K562 (cell line): ENCODE data around the gene EIF4E2. TPM values are rescaled to one million over a fixed set of nuclear protein-coding genes. Genes with fewer than 3 reads are reported as not detected.

Experiments
- ATAC-seq: fragments of 200-7000 bp; cut with Tn5 transposase; 3 replicates; pipeline ENCODE4 v1.9.1; 2020; ENCODE audit warnings: moderate library complexity
- BruUV-seq: library from RNA; stranded (reverse); fragments of 400-500 nt; replicated peaks from 2 replicates; lab custom pipeline; 2021; lab: Mats Ljungman, UMichigan
- CTCF ChIA-PET: fragments of 300-600 bp; formaldehyde crosslinking; extraction: SDS; loops from one replicate; lab custom pipeline; 2021; ENCODE audit warnings: low intra/inter-chr PET ratio; lab: Yijun Ruan, JAX
- POLR2A ChIA-PET: fragments of 300-600, 350-650 bp; sonication (Branson Sonifier 250); formaldehyde crosslinking; extraction: SDS; loops from one replicate; lab custom pipeline; 2021; ENCODE audit warnings: antibody characterized with exemption, inconsistent platforms; lab: Yijun Ruan, JAX
- DNase-seq, 4 experiments: peaks; one replicate each; pipeline versions ENCODE4 v3.0.0 to v3.0.0-alpha.2; 2011 to 2018; ENCODE audit warnings: low spot score in 3 of 4, mixed read lengths in 3 of 4; ENCODE audit errors: extremely low read depth in 1 of 4
- FAIRE-seq: peaks from 2 replicates; lab custom pipeline; 2011; peaks lifted over from hg19 to GRCh38; lab: Jason Lieb, UNC
- H2AFZ ChIP-seq: 2 replicates; pipeline ENCODE4 v1.6.0; 2011; ENCODE audit warnings: low read depth, low read length, control low read depth, inconsistent platforms
- H3K27ac ChIP-seq: fragments of 200-600 bp; 3 replicates; pipeline ENCODE4 v1.8.0; 2011; ENCODE audit warnings: low read depth, mild to moderate bottlenecking, control low read depth, inconsistent platforms, low read length, moderate library complexity, mixed read lengths; ENCODE audit errors: extremely low read depth
- H3K27me3 ChIP-seq, 2 experiments: fragments of 300-600 bp in 1 of 2; 2 replicates in 1 of 2; 3 replicates in 1 of 2; pipeline versions ENCODE4 v1.6.0 to v1.8.0; 2011; ENCODE audit warnings: inconsistent platforms in 2 of 2, low read length in 2 of 2, mild to moderate bottlenecking in 1 of 2, mixed read lengths in 1 of 2, moderate library complexity in 1 of 2; ENCODE audit not compliant: control insufficient read depth in 2 of 2, insufficient read depth in 2 of 2
- H3K36me3 ChIP-seq: fragments of 300-600 bp; 3 replicates; pipeline ENCODE4 v1.8.0; 2011; ENCODE audit warnings: mild to moderate bottlenecking, low read length, inconsistent platforms; ENCODE audit not compliant: control insufficient read depth, insufficient read depth
- H3K4me1 ChIP-seq, 2 experiments: fragments of 200-600 bp in 1 of 2; replicated peaks in 1 of 2; 2 replicates in 1 of 2; 3 replicates in 1 of 2; pipeline versions ENCODE4 v1.5.1 to v1.8.0; 2011; ENCODE audit warnings: inconsistent platforms in 2 of 2, low read length in 2 of 2, mild to moderate bottlenecking in 1 of 2, mixed read lengths in 1 of 2, moderate library complexity in 1 of 2; ENCODE audit not compliant: control insufficient read depth in 2 of 2, insufficient read depth in 2 of 2
- H3K4me2 ChIP-seq: 2 replicates; pipeline ENCODE4 v1.6.1; 2011; ENCODE audit warnings: low read length, control low read depth, inconsistent platforms, mixed read lengths; ENCODE audit not compliant: insufficient read depth
- H3K4me3 ChIP-seq: fragments of 200-600 bp; sonication (generic), shearing (Covaris generic); 2 replicates; pipeline ENCODE4 v1.5.1; 2016; ENCODE audit warnings: control low read depth, inconsistent platforms
- H3K79me2 ChIP-seq: fragments of 200-600 bp; 3 replicates; pipeline ENCODE4 v1.8.0; 2011; ENCODE audit warnings: low read length, inconsistent platforms; ENCODE audit not compliant: control insufficient read depth, insufficient read depth
- H3K9ac ChIP-seq, 2 experiments: 2 replicates each; pipeline versions ENCODE4 v1.6.0 to v1.6.1; 2011; ENCODE audit warnings: low read depth in 2 of 2, low read length in 2 of 2, control low read depth in 1 of 2, inconsistent platforms in 1 of 2, mild to moderate bottlenecking in 1 of 2, mixed read lengths in 1 of 2; ENCODE audit not compliant: insufficient read depth in 1 of 2
- H3K9me1 ChIP-seq: one replicate; pipeline ENCODE4 v1.6.0; 2011; ENCODE audit warnings: inconsistent platforms, mild to moderate bottlenecking, low read length, moderate library complexity; ENCODE audit not compliant: control insufficient read depth, insufficient read depth
- H3K9me3 ChIP-seq: replicated peaks from 2 replicates; pipeline ENCODE4 v1.5.1; 2011; ENCODE audit warnings: low read depth, low read length, inconsistent platforms; ENCODE audit not compliant: control insufficient read depth, insufficient read depth
- H4K20me1 ChIP-seq: replicated peaks from 2 replicates; pipeline ENCODE4 v1.6.1; 2011; ENCODE audit warnings: low read length, inconsistent platforms, mixed read lengths; ENCODE audit not compliant: control insufficient read depth, insufficient read depth
- ADNP ChIP-seq: fragments of 200-800 bp; sonication (Bioruptor generic); IDR thresholded peaks from 2 replicates; pipeline ENCODE4 v1.6.1; 2016; ENCODE audit warnings: missing genetic modification characterization, missing compliant biosample characterization
- ASH1L ChIP-seq: fragments of 450-650 bp; IDR thresholded peaks from 2 replicates; pipeline ENCODE4 v1.6.1; 2018; ENCODE audit warnings: borderline replicate concordance, mild to moderate bottlenecking, low read depth; ENCODE audit not compliant: partially characterized antibody
- FIP1L1 ChIP-seq: fragments of 200-400 bp; formaldehyde crosslinking; IDR thresholded peaks from 2 replicates; pipeline ENCODE4 v1.6.1; 2018; ENCODE audit warnings: mild to moderate bottlenecking, low read depth, low read length; ENCODE audit not compliant: poor library complexity, severe bottlenecking
- MYBL2 ChIP-seq, 2 experiments: fragments of 450-650 bp in 1 of 2; sonication (generic) in 1 of 2; formaldehyde crosslinking in 1 of 2; IDR thresholded peaks; 2 replicates each; pipeline versions ENCODE4 v1.6.1 to v1.8.1; 2017 to 2022; ENCODE audit warnings: borderline replicate concordance in 1 of 2, inconsistent platforms in 1 of 2, low read depth in 1 of 2, mild to moderate bottlenecking in 1 of 2, missing genetic modification reagents in 1 of 2, moderate library complexity in 1 of 2
- RBM17 ChIP-seq: fragments of 200-400 bp; formaldehyde crosslinking; IDR thresholded peaks from 2 replicates; pipeline ENCODE4 v1.6.1; 2017; ENCODE audit warnings: low read depth, mild to moderate bottlenecking, low read length, borderline replicate concordance
- RUNX1 ChIP-seq: sonication (generic); IDR thresholded peaks from 2 replicates; pipeline ENCODE4 v1.6.1; 2016; ENCODE audit warnings: antibody characterized with exemption, low read depth
- TAF1 ChIP-seq: IDR thresholded peaks from 2 replicates; pipeline ENCODE4 v1.6.1; 2011; ENCODE audit warnings: mild to moderate bottlenecking, low read length, moderate library complexity; ENCODE audit not compliant: insufficient read depth, control insufficient read depth, severe bottlenecking; ENCODE audit errors: extremely low read depth
- TOE1 ChIP-seq, 2 experiments: fragments of 450-650 bp in 1 of 2; sonication (generic) in 1 of 2; formaldehyde crosslinking in 1 of 2; IDR thresholded peaks; 2 replicates each; pipeline versions ENCODE4 v1.7.1 to v1.8.0; 2016 to 2022; ENCODE audit warnings: borderline replicate concordance in 2 of 2, mild to moderate bottlenecking in 2 of 2, antibody characterized with exemption in 1 of 2, inconsistent platforms in 1 of 2, low read depth in 1 of 2, missing genetic modification reagents in 1 of 2, moderate library complexity in 1 of 2
- TRIM28 ChIP-seq: fragments of 450-650 bp; IDR thresholded peaks from 2 replicates; pipeline ENCODE4 v1.6.1; 2017
- ZNF668 ChIP-seq: fragments of 250-450 bp; sonication (Bioruptor Pico); IDR thresholded peaks from 2 replicates; pipeline ENCODE4 v1.8.0; 2022; ENCODE audit warnings: mild to moderate bottlenecking, inconsistent platforms
- ZNF696 ChIP-seq: fragments of 250-450 bp; sonication (Bioruptor Pico); conservative IDR thresholded peaks from 2 replicates; pipeline ENCODE4 v1.4.0; 2020; ENCODE audit warnings: mild to moderate bottlenecking, moderate library complexity
- WGBS: fragments of 100-300 bp; shearing (Covaris generic); methylation state at CpG from one replicate; pipeline ENCODE4 v1.1.6; 2016; ENCODE audit warnings: low coverage, mixed read lengths; ENCODE audit not compliant: insufficient coverage; ENCODE audit errors: missing lambda C conversion rate; 5-methylcytosine and 5-hydroxymethylcytosine counted together
- in situ Hi-C: fragments of 300-500 bp; cut with MboI; formaldehyde crosslinking; loops from 4 replicates; pipeline ENCODE4 v1.15.0; 2018; ENCODE audit warnings: inconsistent platforms, mixed read lengths
- intact Hi-C: fragments of 100-400 bp; cut with micrococcal nuclease; formaldehyde crosslinking; loops from 2 replicates; pipeline ENCODE4 v1.14.2; 2022
- polyA plus RNA-seq, 8 experiments: library from polyadenylated mRNA; depleted of rRNA in 4 of 8; stranded (reverse) in 5 of 8; unstranded in 3 of 8; fragments of >200 nt; fragmentation: Nextera tagmentation in 2 of 8; fragmentation: Illumina TruSeq in 1 of 8; extraction: Ambion mirVana in 2 of 8; extraction: Trizol in 1 of 8; gene quantifications; 2 replicates each; pipeline versions ENCODE4 v1.2.1 to v1.2.3, GENCODE V29; 2011 to 2014; ENCODE audit warnings: inconsistent platforms in 1 of 8, missing spikeins in 1 of 8
- total RNA-seq, 7 experiments: library from RNA; depleted of rRNA in 6 of 7; stranded (reverse); fragments of >200 nt in 6 of 7; fragmentation: Illumina TruSeq in 2 of 7; extraction: Trizol in 2 of 7; gene quantifications; 2 replicates each; pipeline versions ENCODE4 v1.2.1 to v1.2.3, GENCODE V29; 2011 to 2021; ENCODE audit warnings: low replicate concordance in 1 of 7
- TF ChIP-seq, protein P1 (sequence below): fragments of 450-650 bp; conservative IDR thresholded peaks from 2 replicates; pipeline ENCODE4 v1.6.1; 2016; ENCODE audit warnings: missing genetic modification characterization, low read depth, mild to moderate bottlenecking, missing compliant biosample characterization, moderate library complexity
- TF ChIP-seq, protein P2 (sequence below): fragments of 250-450 bp; sonication (Bioruptor Pico); IDR thresholded peaks from 2 replicates; pipeline ENCODE4 v1.8.0; 2021; ENCODE audit warnings: mild to moderate bottlenecking, moderate library complexity

EIF4E2 gene
- total and polyA plus RNA-seq, 9 of the 15 experiments (the other 6 are each of a cell fraction or from before 2014, with no cell fraction given): 33.9 to 169 (median 77.5) TPM

DNA sequence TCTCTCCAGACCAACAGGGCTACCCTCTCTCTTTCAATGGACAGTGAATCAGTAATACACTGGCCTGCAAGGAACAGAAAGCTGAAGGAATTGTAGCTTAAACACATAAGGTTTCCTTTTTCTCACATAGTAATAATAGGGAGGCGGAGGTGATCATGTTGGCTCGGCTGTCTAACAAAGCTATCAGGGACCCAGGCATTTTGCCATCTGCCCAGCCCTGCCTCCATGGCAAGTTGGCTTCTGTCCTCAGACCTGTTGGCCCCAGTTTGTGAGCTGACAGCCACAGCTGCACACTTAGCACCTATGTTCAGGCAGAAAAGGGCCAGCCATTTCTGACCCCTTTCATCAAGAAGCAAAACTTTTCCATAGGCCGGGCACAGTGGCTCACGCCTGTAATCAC lies 13.0 kb upstream of the EIF4E2 start:
- POLR2A ChIA-PET: no interaction called here
- H2AFZ ChIP-seq: no peak overlapping the region
- H3K27ac ChIP-seq: no peak overlapping the region
- peaks cover 0 to 28% of the 10 kb centered on the region in 2 experiments; a peak in 2 of 5 replicates for H3K4me1 ChIP-seq
- TF ChIP-seq MYBL2 (IDR thresholded peaks at IDR 0.05; ENCODE audit: low read depth) (no peak), MYBL2 (CRISPR knock-in tag; IDR thresholded peaks at IDR 0.05; ENCODE audit: borderline replicate concordance) (no peak), ADNP (tag) (no peak)
- TF ChIP-seq, protein P1, sequence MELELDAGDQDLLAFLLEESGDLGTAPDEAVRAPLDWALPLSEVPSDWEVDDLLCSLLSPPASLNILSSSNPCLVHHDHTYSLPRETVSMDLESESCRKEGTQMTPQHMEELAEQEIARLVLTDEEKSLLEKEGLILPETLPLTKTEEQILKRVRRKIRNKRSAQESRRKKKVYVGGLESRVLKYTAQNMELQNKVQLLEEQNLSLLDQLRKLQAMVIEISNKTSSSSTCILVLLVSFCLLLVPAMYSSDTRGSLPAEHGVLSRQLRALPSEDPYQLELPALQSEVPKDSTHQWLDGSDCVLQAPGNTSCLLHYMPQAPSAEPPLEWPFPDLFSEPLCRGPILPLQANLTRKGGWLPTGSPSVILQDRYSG (tag): no peak
- no peak overlapping the region for H3K9ac ChIP-seq
- H3K4me2 ChIP-seq: no peak overlapping the region
- no peak overlapping the region for H3K4me3 ChIP-seq
- H3K9me3 ChIP-seq: no peaks in the 10 kb centered on the region
- no peaks in the 10 kb centered on the region for H3K36me3 ChIP-seq
- BruUV-seq: no TSS peak
- 47% methylated on average over 2 of the region's 4 CpGs for WGBS
- CTCF ChIA-PET: no interaction called here
- intact Hi-C loops (no loop called here), in situ Hi-C loops (no loop called here)
- no peaks in the 10 kb centered on the region for H3K27me3 ChIP-seq
- no peaks in the 10 kb centered on the region for H4K20me1 ChIP-seq
- FAIRE-seq (no peak), ATAC-seq (no peak), DNase-seq (no peak)
- H3K9me1 ChIP-seq: no peaks in the 10 kb centered on the region
- no peaks in the 10 kb centered on the region for H3K79me2 ChIP-seq

- Histone ChIP-seq H3K9ac (no peak overlapping the region), H3K27ac (no peak overlapping the region), H3K79me2 (no peaks in the 10 kb centered on the region), H3K4me2 (no peak overlapping the region), H3K4me1 (peaks cover 0 to 28% of the 10 kb centered on the region in 2 experiments; a peak in 2 of 5 replicates), H3K9me3 (no peaks in the 10 kb centered on the region), H3K27me3 (no peaks in the 10 kb centered on the region), H3K9me1 (no peaks in the 10 kb centered on the region), H3K4me3 (no peak overlapping the region), H3K36me3 (no peaks in the 10 kb centered on the region), H2AFZ (no peak overlapping the region), H4K20me1 (no peaks in the 10 kb centered on the region)
- in situ Hi-C loops (no loop called here), intact Hi-C loops (no loop called here)
- BruUV-seq: no TSS peak
- ATAC-seq (no peak), DNase-seq (no peak), FAIRE-seq (no peak)
- POLR2A ChIA-PET: interaction anchor here (0.6 kb wide), 1 partner anchor 487 kb away, joined by 4 read pairs; no protein-coding TSS in a partner anchor
- WGBS: 0% methylated on average over 1 of the region's 4 CpGs
- CTCF ChIA-PET: no interaction called here
- TF ChIP-seq TAF1: no peak
- TF ChIP-seq, protein P2, sequence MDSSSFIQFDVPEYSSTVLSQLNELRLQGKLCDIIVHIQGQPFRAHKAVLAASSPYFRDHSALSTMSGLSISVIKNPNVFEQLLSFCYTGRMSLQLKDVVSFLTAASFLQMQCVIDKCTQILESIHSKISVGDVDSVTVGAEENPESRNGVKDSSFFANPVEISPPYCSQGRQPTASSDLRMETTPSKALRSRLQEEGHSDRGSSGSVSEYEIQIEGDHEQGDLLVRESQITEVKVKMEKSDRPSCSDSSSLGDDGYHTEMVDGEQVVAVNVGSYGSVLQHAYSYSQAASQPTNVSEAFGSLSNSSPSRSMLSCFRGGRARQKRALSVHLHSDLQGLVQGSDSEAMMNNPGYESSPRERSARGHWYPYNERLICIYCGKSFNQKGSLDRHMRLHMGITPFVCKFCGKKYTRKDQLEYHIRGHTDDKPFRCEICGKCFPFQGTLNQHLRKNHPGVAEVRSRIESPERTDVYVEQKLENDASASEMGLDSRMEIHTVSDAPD (CRISPR knock-in tag): no peak
- no peak for TF ChIP-seq RUNX1
- no peak for TF ChIP-seq RBM17
- no peak for TF ChIP-seq TRIM28
- TF ChIP-seq ASH1L: no peak
- no peak for TF ChIP-seq ZNF696 (CRISPR knock-in tag)
- no peak for TF ChIP-seq ZNF668 (CRISPR knock-in tag)
- no peak for TF ChIP-seq TOE1 (IDR thresholded peaks at IDR 0.05; ENCODE audit: borderline replicate concordance)
- TF ChIP-seq TOE1 (CRISPR knock-in tag; IDR thresholded peaks at IDR 0.05; ENCODE audit: borderline replicate concordance, low read depth): no peak
- TF ChIP-seq FIP1L1: no peak
These were observed 11.8 kb upstream of the EIF4E2 start for GRCh38 chr2:232538671-232539070.
